Nephron progenitor cell (in vitro differentiated cells): Measurements from ENCODE around the gene FKBP8.

Experiments
- DNase-seq: peaks from one replicate; pipeline ENCODE4 v3.0.0; 2021
- H3K27ac Mint-ChIP-seq: 2 replicates; pipeline ENCODE4 v1.8.0; 2021; ENCODE audit warnings: mild to moderate bottlenecking, moderate library complexity, mixed read lengths
- H3K27me3 Mint-ChIP-seq: 2 replicates; pipeline ENCODE4 v1.8.0; 2021; ENCODE audit warnings: mild to moderate bottlenecking, low read depth, mixed read lengths; ENCODE audit not compliant: poor library complexity
- H3K36me3 Mint-ChIP-seq: 2 replicates; pipeline ENCODE4 v1.8.0; 2021; ENCODE audit warnings: low read depth, mixed read lengths
- H3K4me1 Mint-ChIP-seq: 2 replicates; pipeline ENCODE4 v1.8.0; 2021; ENCODE audit warnings: mixed read lengths
- H3K4me3 Mint-ChIP-seq: 2 replicates; pipeline ENCODE4 v1.8.0; 2021; ENCODE audit warnings: mild to moderate bottlenecking, moderate library complexity, mixed read lengths
- H3K9me3 Mint-ChIP-seq: 2 replicates; pipeline ENCODE4 v1.8.0; 2021; ENCODE audit warnings: mild to moderate bottlenecking, moderate library complexity, mixed read lengths
- CTCF ChIP-seq: fragments of 200-600 bp; sonication (generic); IDR thresholded peaks from 2 replicates; pipeline ENCODE4 v1.5.0; 2021; ENCODE audit warnings: antibody characterized with exemption

The FKBP8 gene

GRCh38 chr19:18566953-18567352, 23.6 kb upstream of the FKBP8 start:
- DNase-seq, result no peak
- no peak for TF ChIP-seq CTCF
- Mint-ChIP-seq H3K4me1 (peaks cover 9% of the 10 kb centered on the region), H3K36me3 (peaks cover 52% of the 10 kb centered on the region), H3K27me3 (peaks cover 2% of the 10 kb centered on the region), H3K9me3 (no peaks in the 10 kb centered on the region), H3K4me3 (no peak overlapping the region), H3K27ac (no peak overlapping the region)

GRCh38 chr19:18562086-18562485, 18.7 kb upstream of the FKBP8 start:
- Mint-ChIP-seq H3K27me3 (peaks cover 5% of the 10 kb centered on the region), H3K36me3 (peaks cover 24% of the 10 kb centered on the region), H3K4me1 (peaks cover 9% of the 10 kb centered on the region), H3K4me3 (no peak overlapping the region), H3K9me3 (no peaks in the 10 kb centered on the region), H3K27ac (no peak overlapping the region)
- DNase-seq, result no peak
- no peak for TF ChIP-seq CTCF

GRCh38 chr19:18559685-18560084, 16.3 kb upstream of the FKBP8 start:
- Mint-ChIP-seq H3K4me1 (peaks cover 9% of the 10 kb centered on the region), H3K36me3 (peaks cover 14% of the 10 kb centered on the region), H3K27me3 (peaks cover 9% of the 10 kb centered on the region), H3K4me3 (peak overlapping the region; percentile 40), H3K9me3 (no peaks in the 10 kb centered on the region), H3K27ac (peak overlapping the region; percentile 39)
- TF ChIP-seq CTCF, result no peak
- DNase-seq, result no peak

GRCh38 chr19:18558604-18559003, 15.2 kb upstream of the FKBP8 start:
- Mint-ChIP-seq H3K36me3 (peaks cover 5% of the 10 kb centered on the region), H3K27me3 (peaks cover 9% of the 10 kb centered on the region), H3K9me3 (no peaks in the 10 kb centered on the region), H3K4me1 (peaks cover 13% of the 10 kb centered on the region), H3K4me3 (peak overlapping the region; percentile 81), H3K27ac (peak overlapping the region; percentile 16)
- TF ChIP-seq CTCF, result no peak
- no peak for DNase-seq

GRCh38 chr19:18558202-18558555, 14.8 kb upstream of the FKBP8 start:
- DNase-seq, result no peak
- Mint-ChIP-seq H3K27me3 (peaks cover 9% of the 10 kb centered on the region), H3K4me3 (peak overlapping the region; percentile 81), H3K36me3 (peaks cover 4% of the 10 kb centered on the region), H3K4me1 (peaks cover 13% of the 10 kb centered on the region), H3K9me3 (no peaks in the 10 kb centered on the region), H3K27ac (peak overlapping the region; percentile 16)
- TF ChIP-seq CTCF, result no peak

- peaks cover 13% of the 10 kb centered on the region for H3K4me1 Mint-ChIP-seq
- no peaks in the 10 kb centered on the region for H3K9me3 Mint-ChIP-seq
- TF ChIP-seq CTCF, result no peak
- peak; percentile 83 for DNase-seq
- H3K36me3 Mint-ChIP-seq, result no peaks in the 10 kb centered on the region
- H3K4me3 Mint-ChIP-seq, result peak within 1 kb of the TSS; percentile 81
- peaks cover 9% of the 10 kb centered on the region for H3K27me3 Mint-ChIP-seq
- H3K27ac Mint-ChIP-seq, result peak within 1 kb of the TSS; percentile 16
Measured at GRCh38 chr19:18557411-18558201, 14.2 kb upstream of the FKBP8 start, which contains the start of gene KXD1. Gene KXD1, plus strand, starts transcription at chr19:18557870. Its CDS starts 4,187 bp downstream, at chr19:18562057.
